Calu3 (cell line): Measurements from ENCODE around the gene RIN3. TPM values are rescaled to one million over a fixed set of nuclear protein-coding genes. Genes with fewer than 3 reads are reported as not detected.

ENCODE experiments used
- BruUV-seq: library from RNA; stranded (reverse); fragments of 400-500 nt; replicated peaks from 2 replicates; lab custom pipeline; 2021; lab: Mats Ljungman, UMichigan
- CTCF ChIA-PET: fragments of 300-600 bp; sonication (Branson Sonifier 250); formaldehyde crosslinking; loops from one replicate; lab custom pipeline; 2022; ENCODE audit warnings: antibody characterized with exemption; lab: Charles Lee
- DNase-seq: peaks from one replicate; pipeline ENCODE4 v3.0.0; 2022
- H3K27ac Mint-ChIP-seq: one replicate; pipeline ENCODE4 v1.8.0; 2022; ENCODE audit warnings: mixed read lengths; ENCODE audit not compliant: unreplicated experiment
- H3K27me3 Mint-ChIP-seq: one replicate; pipeline ENCODE4 v1.8.0; 2022; ENCODE audit warnings: mixed read lengths; ENCODE audit not compliant: unreplicated experiment
- H3K36me3 Mint-ChIP-seq: one replicate; pipeline ENCODE4 v1.8.0; 2022; ENCODE audit warnings: mild to moderate bottlenecking, moderate library complexity, mixed read lengths; ENCODE audit not compliant: insufficient read depth, unreplicated experiment
- H3K4me1 Mint-ChIP-seq: one replicate; pipeline ENCODE4 v1.8.0; 2022; ENCODE audit warnings: mild to moderate bottlenecking, low read depth, mixed read lengths; ENCODE audit not compliant: unreplicated experiment
- H3K4me3 Mint-ChIP-seq: one replicate; pipeline ENCODE4 v1.8.0; 2022; ENCODE audit warnings: mild to moderate bottlenecking, low read depth, moderate library complexity, mixed read lengths; ENCODE audit not compliant: unreplicated experiment
- H3K9me3 Mint-ChIP-seq: one replicate; pipeline ENCODE4 v1.8.0; 2022; ENCODE audit warnings: low read depth, mixed read lengths; ENCODE audit not compliant: unreplicated experiment
- CTCF ChIP-seq: fragments of 200-600 bp; IDR thresholded peaks from one replicate; pipeline ENCODE4 v1.8.0; 2022; ENCODE audit warnings: antibody characterized with exemption; ENCODE audit not compliant: unreplicated experiment
- intact Hi-C: fragments of 100-400 bp; cut with micrococcal nuclease; formaldehyde crosslinking; loops from one replicate; pipeline ENCODE4 v1.10.0; 2022; ENCODE audit not compliant: unreplicated experiment
- total RNA-seq: library from RNA; stranded (reverse); gene quantifications from 2 replicates; pipeline ENCODE4 v1.2.3, GENCODE V29; 2022

RIN3 gene
- total RNA-seq, 1 experiment from 2014 or later = 13.8 TPM

GRCh38 chr14:92519246-92520101 lies 5.9 kb downstream of the RIN3 start:
- no peak for TF ChIP-seq CTCF
- Mint-ChIP-seq H3K27ac (no peak overlapping the region), H3K9me3 (no peaks in the 10 kb centered on the region), H3K27me3 (no peaks in the 10 kb centered on the region), H3K4me1 (no peaks in the 10 kb centered on the region), H3K36me3 (peaks cover 3% of the 10 kb centered on the region), H3K4me3 (no peak overlapping the region)
- intact Hi-C loops = no loop called here
- DNase-seq = no peak
- CTCF ChIA-PET = no interaction called here
- no TSS peak for BruUV-seq

GRCh38 chr14:92520102-92521057 lies 6.8 kb downstream of the RIN3 start:
- TF ChIP-seq CTCF = no peak
- no TSS peak for BruUV-seq
- no peaks in the 10 kb centered on the region for H3K4me1 Mint-ChIP-seq
- no peaks in the 10 kb centered on the region for H3K9me3 Mint-ChIP-seq
- H3K36me3 Mint-ChIP-seq = no peaks in the 10 kb centered on the region
- H3K4me3 Mint-ChIP-seq = no peak overlapping the region
- intact Hi-C loops = no loop called here
- no peaks in the 10 kb centered on the region for H3K27me3 Mint-ChIP-seq
- H3K27ac Mint-ChIP-seq = no peak overlapping the region
- CTCF ChIA-PET = no interaction called here
- no peak for DNase-seq

GRCh38 chr14:92521058-92521415 lies 7.5 kb downstream of the RIN3 start:
- no peak for TF ChIP-seq CTCF
- no peak overlapping the region for H3K27ac Mint-ChIP-seq
- no peaks in the 10 kb centered on the region for H3K9me3 Mint-ChIP-seq
- H3K4me3 Mint-ChIP-seq = no peak overlapping the region
- no peak for DNase-seq
- H3K4me1 Mint-ChIP-seq = no peaks in the 10 kb centered on the region
- no peaks in the 10 kb centered on the region for H3K36me3 Mint-ChIP-seq
- CTCF ChIA-PET = no interaction called here
- intact Hi-C loops = no loop called here
- no TSS peak for BruUV-seq
- no peaks in the 10 kb centered on the region for H3K27me3 Mint-ChIP-seq

GRCh38 chr14:92523752-92524151 lies 10.2 kb downstream of the RIN3 start:
- DNase-seq = no peak
- CTCF ChIA-PET = no interaction called here
- Mint-ChIP-seq H3K4me3 (no peak overlapping the region), H3K9me3 (no peaks in the 10 kb centered on the region), H3K27me3 (no peaks in the 10 kb centered on the region), H3K36me3 (no peaks in the 10 kb centered on the region), H3K4me1 (no peaks in the 10 kb centered on the region), H3K27ac (no peak overlapping the region)
- BruUV-seq = no TSS peak
- TF ChIP-seq CTCF = no peak
- intact Hi-C loops = no loop called here
